Activated CD8-positive, alpha-beta T cell treated with anti-CD3 and anti-CD28 coated beads for 36 hours (primary cell): ENCODE data around the gene PRKCB. TPM values are rescaled to one million over a fixed set of nuclear protein-coding genes. Genes with fewer than 3 reads are reported as not detected.

Experiments used
- ATAC-seq: fragments of 200-7000 bp; cut with Tn5 transposase; one replicate; pipeline ENCODE4 v1.10.0; 2021; ENCODE audit warnings: mild to moderate bottlenecking, moderate library complexity
- CTCF ChIA-PET: fragments of 350-600 bp; sonication (Branson Sonifier 250); formaldehyde crosslinking; loops from one replicate; lab custom pipeline; 2021; ENCODE audit warnings: antibody characterized with exemption; lab: Charles Lee
- POLR2A ChIA-PET: fragments of 350-600 bp; sonication (Branson Sonifier 250); formaldehyde crosslinking; loops from one replicate; lab custom pipeline; 2021; ENCODE audit warnings: antibody characterized with exemption; lab: Charles Lee
- DNase-seq: peaks from one replicate; pipeline ENCODE4 v3.0.0-alpha.2; 2020
- H3K27ac Mint-ChIP-seq: one replicate; pipeline ENCODE4 v1.8.0; 2021; ENCODE audit warnings: mild to moderate bottlenecking, mixed read lengths
- H3K27me3 Mint-ChIP-seq: one replicate; pipeline ENCODE4 v1.8.0; 2021; ENCODE audit warnings: mixed read lengths
- H3K36me3 Mint-ChIP-seq: one replicate; pipeline ENCODE4 v1.8.0; 2021; ENCODE audit warnings: low read depth, mixed read lengths
- H3K4me1 Mint-ChIP-seq: one replicate; pipeline ENCODE4 v1.8.0; 2021; ENCODE audit warnings: low read depth, mixed read lengths
- H3K4me3 Mint-ChIP-seq: one replicate; pipeline ENCODE4 v1.8.0; 2021; ENCODE audit warnings: mild to moderate bottlenecking, moderate library complexity, mixed read lengths
- H3K9me3 Mint-ChIP-seq: one replicate; pipeline ENCODE4 v1.8.0; 2021; ENCODE audit warnings: mixed read lengths
- intact Hi-C: fragments of 100-400 bp; cut with micrococcal nuclease; formaldehyde crosslinking; loops from one replicate; pipeline ENCODE4 v1.10.0; 2022
- total RNA-seq, 2 experiments: library from RNA; stranded (reverse); gene quantifications; one replicate each; pipeline ENCODE4 v1.2.3, GENCODE V29; 2021
- TF ChIP-seq, protein P1 (sequence below): fragments of 200-600 bp; IDR thresholded peaks from one replicate; pipeline ENCODE4 v1.8.0; 2022; ENCODE audit warnings: antibody characterized with exemption, mild to moderate bottlenecking

Gene PRKCB
- total RNA-seq, 2 experiments from 2014 or later: 101 to 105 TPM

GRCh38 chr16:23990507-23990906, 154.7 kb downstream of the PRKCB start:
- ChIA-PET POLR2A (no interaction called here), CTCF (no interaction called here)
- Mint-ChIP-seq H3K9me3 (no peaks in the 10 kb centered on the region), H3K4me1 (peaks cover 22% of the 10 kb centered on the region), H3K36me3 (peaks cover 42% of the 10 kb centered on the region), H3K27me3 (no peaks in the 10 kb centered on the region), H3K4me3 (no peak overlapping the region), H3K27ac (no peak overlapping the region)
- intact Hi-C loops: no loop called here
- TF ChIP-seq, protein P1, sequence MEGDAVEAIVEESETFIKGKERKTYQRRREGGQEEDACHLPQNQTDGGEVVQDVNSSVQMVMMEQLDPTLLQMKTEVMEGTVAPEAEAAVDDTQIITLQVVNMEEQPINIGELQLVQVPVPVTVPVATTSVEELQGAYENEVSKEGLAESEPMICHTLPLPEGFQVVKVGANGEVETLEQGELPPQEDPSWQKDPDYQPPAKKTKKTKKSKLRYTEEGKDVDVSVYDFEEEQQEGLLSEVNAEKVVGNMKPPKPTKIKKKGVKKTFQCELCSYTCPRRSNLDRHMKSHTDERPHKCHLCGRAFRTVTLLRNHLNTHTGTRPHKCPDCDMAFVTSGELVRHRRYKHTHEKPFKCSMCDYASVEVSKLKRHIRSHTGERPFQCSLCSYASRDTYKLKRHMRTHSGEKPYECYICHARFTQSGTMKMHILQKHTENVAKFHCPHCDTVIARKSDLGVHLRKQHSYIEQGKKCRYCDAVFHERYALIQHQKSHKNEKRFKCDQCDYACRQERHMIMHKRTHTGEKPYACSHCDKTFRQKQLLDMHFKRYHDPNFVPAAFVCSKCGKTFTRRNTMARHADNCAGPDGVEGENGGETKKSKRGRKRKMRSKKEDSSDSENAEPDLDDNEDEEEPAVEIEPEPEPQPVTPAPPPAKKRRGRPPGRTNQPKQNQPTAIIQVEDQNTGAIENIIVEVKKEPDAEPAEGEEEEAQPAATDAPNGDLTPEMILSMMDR: no peak
- ATAC-seq (no peak), DNase-seq (no peak)

GRCh38 chr16:23991066-23991465, 155.3 kb downstream of the PRKCB start:
- H3K27me3 Mint-ChIP-seq: no peaks in the 10 kb centered on the region
- POLR2A ChIA-PET: no interaction called here
- H3K4me1 Mint-ChIP-seq: peaks cover 22% of the 10 kb centered on the region
- no peak overlapping the region for H3K27ac Mint-ChIP-seq
- peaks cover 48% of the 10 kb centered on the region for H3K36me3 Mint-ChIP-seq
- H3K9me3 Mint-ChIP-seq: no peaks in the 10 kb centered on the region
- ATAC-seq (no peak), DNase-seq (no peak)
- CTCF ChIA-PET: no interaction called here
- TF ChIP-seq, protein P1: no peak
- no peak overlapping the region for H3K4me3 Mint-ChIP-seq
- intact Hi-C loops: no loop called here

DNA sequence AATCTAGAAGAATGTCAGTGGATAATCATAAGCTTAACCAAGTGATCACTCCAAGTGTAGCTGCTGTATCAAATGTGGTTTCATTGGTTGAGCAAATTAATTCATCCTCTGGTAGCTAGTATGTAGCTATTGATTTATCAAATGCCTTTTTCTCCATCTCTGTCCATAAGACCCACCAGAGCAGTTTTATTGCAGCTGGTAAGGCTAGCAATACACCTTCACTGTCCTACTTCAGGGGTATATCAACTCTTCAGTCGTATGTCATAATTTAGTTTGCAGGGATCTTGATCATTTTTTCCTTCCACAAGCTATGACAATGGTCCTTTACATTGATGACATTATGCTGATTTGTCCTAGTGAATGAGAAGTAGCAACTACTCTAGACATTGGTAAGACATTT, 158.8 kb downstream of the PRKCB start:
- Mint-ChIP-seq H3K36me3 (peaks cover 39% of the 10 kb centered on the region), H3K27me3 (no peaks in the 10 kb centered on the region), H3K4me3 (no peak overlapping the region), H3K4me1 (peaks cover 24% of the 10 kb centered on the region), H3K9me3 (no peaks in the 10 kb centered on the region), H3K27ac (no peak overlapping the region)
- ChIA-PET CTCF (interaction anchor here (1.9 kb wide), 1 partner anchor 15 kb away, joined by 10 read pairs; no protein-coding TSS in a partner anchor), POLR2A (no interaction called here)
- TF ChIP-seq, protein P1: no peak
- intact Hi-C loops: no loop called here
- no peak for ATAC-seq
- no peak for DNase-seq

DNA sequence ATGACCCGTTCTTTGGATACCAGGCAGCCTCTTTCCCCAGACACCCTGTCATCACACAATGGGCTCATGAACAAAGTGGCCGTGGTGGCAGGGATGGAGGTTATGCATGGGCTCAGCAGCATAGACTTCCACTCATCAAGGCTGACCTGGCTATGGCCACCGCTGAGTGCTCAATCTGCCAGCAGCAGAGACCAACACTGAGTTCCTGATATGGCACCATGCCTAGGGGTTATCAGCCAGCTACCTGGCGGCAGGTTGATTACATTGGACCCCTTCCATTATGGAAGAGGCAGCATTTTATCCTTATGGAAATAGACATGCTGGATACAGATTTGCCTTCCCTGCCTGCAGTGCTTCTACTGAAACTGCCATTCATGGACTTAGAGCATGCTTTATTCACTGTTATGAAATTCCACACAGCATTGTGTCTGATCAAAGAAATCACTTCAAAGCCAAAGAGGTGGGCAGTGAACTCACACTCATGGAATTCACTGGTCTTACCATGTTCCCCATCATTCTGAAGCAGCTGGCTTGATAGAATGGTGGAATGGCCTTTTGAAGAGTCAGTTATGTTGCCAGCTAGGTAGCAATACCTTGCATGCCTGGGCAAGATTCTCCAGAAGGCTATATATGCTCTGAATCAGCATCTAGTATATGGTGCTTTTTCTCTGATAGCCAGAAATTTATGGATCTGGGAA, 160.6 kb downstream of the PRKCB start:
- H3K4me1 Mint-ChIP-seq: peaks cover 30% of the 10 kb centered on the region
- peaks cover 33% of the 10 kb centered on the region for H3K36me3 Mint-ChIP-seq
- no peak overlapping the region for H3K27ac Mint-ChIP-seq
- H3K9me3 Mint-ChIP-seq: no peaks in the 10 kb centered on the region
- intact Hi-C loops: no loop called here
- DNase-seq (no peak), ATAC-seq (no peak)
- no peak overlapping the region for H3K4me3 Mint-ChIP-seq
- H3K27me3 Mint-ChIP-seq: no peaks in the 10 kb centered on the region
- CTCF ChIA-PET: no interaction called here
- POLR2A ChIA-PET: no interaction called here
- TF ChIP-seq, protein P1: no peak

DNA sequence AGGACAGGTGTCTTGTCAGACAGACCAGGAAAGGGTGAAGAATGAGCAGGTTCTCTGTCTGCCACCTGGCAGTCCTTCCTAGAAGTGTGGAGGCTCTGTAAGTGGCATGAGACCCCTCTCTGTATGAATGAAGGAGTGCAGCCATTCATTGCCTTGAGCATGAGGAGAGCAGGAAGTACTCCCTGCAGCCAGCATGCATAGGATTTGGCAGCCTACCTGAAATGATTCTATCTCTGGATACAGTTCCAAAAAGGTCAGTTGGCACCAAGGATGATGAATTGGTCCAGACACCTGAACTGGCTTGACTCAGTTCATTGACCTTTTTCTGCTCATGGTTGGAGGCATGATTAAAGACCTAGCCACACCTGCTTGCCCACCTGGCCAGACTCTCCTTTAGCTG, 163.0 kb downstream of the PRKCB start:
- H3K27me3 Mint-ChIP-seq: no peaks in the 10 kb centered on the region
- H3K36me3 Mint-ChIP-seq: peaks cover 38% of the 10 kb centered on the region
- intact Hi-C loops: no loop called here
- peaks cover 35% of the 10 kb centered on the region for H3K4me1 Mint-ChIP-seq
- TF ChIP-seq, protein P1: no peak
- POLR2A ChIA-PET: interaction anchor here (1.0 kb wide), 1 partner anchor 90 kb away, joined by 3 read pairs; no protein-coding TSS in a partner anchor
- no peaks in the 10 kb centered on the region for H3K9me3 Mint-ChIP-seq
- ATAC-seq (no peak), DNase-seq (no peak)
- CTCF ChIA-PET: interaction anchor here (5.3 to 21.4 kb wide), 2 partner anchors 11 to 196 kb away, joined by 41 to 312 read pairs; no protein-coding TSS in a partner anchor
- H3K27ac Mint-ChIP-seq: peak overlapping the region; percentile 75
- no peak overlapping the region for H3K4me3 Mint-ChIP-seq
